Activated T-helper 9 cell treated with anti-CD3 and anti-CD28 coated beads, Interleukin-2, amount 50 U/mL, for 16 hours (primary cell): ENCODE data around the gene NOTO.
"Not testable (repeated sequence)": the region's sequence is repeated elsewhere in the genome, so short reads cannot be mapped to it uniquely, and the experiment has no call there.

Experiments used
- DNase-seq: peaks from one replicate; pipeline ENCODE4 v3.0.0-alpha.2; 2020; ENCODE audit warnings: low read depth

NOTO gene

DNA sequence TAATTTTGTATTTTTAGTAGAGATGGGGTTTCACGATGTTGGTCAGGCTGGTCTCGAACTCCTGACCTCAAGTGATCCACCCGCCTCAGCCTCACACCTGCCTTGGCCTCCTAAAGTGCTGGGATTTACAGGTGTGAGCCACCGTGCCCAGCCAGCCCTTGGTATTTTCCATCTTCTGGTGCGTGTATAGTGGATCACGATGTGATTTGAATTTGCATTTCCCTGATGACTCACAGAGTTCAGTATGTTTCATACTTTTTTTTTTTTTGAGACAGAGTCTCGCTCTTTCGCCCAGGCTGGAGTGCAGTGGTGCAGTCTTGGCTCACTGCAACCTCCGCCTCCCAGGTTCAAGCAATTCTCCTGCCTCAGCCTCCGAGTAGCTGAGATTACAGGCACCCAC, 2.1 kb upstream of the NOTO start:
- not testable (repeated sequence) for DNase-seq

DNA sequence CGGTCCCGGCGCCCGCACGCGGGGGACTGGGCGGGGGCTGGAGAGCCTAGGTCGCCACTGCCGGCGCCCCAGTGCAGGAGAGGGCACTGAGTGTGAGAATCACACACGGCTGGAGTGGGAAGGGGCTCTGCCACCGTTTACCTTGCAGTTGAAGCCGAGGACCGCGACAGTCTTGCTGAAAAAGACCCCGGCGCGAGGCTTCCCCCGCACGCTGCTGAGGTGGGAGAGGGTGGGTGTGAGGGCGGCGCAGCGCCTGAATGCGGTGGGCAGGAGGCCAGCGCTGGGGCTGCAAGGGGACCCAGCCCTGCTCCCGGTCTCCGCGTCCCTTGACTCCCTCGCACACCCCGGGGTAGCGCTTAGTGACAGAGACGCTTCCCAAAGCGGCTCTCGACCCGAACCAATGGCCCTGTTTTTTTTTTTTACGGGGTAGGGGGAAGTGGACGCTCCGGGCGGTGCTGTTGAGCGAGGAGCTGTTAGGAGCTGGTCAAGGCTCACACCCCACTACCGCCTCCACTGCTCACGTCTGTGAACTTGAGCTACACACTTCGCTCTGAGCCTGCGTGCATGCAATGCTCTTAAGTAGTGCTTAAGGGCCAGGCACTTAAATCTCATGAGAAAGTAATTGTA, 794 bp downstream of the NOTO start:
- DNase-seq = no peak

DNA sequence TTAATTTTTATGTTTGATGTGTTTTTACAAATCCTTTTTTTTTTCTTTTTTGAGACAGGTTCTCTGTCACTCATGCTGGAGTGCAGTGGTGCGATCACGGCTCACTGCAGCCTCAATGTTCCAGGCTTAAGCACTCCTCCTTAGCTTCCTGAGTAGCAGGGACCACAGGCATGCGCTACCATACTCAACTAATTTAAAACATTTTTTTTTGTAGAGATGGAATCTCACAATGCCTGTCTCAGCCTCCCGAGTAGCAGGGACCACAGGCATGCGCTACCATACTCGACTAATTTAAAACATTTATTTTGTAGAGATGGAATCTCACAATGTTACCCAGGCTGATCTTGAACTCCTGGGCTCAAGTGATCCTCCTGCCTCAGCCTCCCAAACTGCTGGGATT, 3.2 kb downstream of the NOTO start:
- no peak for DNase-seq

DNA sequence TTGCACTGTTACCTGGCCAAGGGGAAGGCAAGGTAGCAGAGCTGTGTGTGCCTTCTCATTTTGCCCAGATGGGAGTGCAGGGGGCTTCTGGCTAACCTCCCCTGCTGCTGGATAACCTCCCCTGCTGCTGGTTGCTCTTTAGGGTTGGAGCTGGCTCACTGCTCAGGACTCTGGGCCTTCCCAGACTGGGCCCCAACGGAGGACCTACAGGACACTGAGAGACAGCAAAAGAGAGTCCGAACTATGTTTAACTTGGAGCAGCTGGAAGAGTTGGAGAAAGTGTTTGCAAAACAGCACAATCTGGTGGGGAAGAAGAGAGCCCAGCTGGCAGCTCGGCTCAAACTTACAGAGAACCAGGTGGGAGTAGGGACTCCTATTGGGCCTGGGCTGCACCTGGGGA, 5.9 kb downstream of the NOTO start:
- no peak for DNase-seq

DNA sequence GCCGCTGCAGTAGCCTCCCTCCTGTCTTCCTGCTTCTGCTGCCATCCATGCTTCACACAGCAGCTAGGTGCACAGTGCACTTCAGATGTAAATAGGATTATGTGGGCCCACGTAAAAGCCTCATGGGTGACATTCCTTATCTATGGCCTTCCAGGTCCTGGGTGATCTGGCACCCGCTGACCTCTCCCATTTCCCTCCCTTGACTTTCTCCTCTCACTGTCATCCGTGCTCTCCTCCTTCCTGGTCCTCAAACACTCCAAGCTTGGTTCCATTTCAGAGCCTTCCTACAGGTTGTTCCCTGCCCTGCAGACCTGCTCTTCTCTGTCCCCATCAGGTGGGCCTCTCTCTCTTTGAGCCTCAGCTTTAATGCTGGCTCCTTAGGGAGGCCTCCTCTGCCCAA, 7.6 kb downstream of the NOTO start:
- no peak for DNase-seq

DNA sequence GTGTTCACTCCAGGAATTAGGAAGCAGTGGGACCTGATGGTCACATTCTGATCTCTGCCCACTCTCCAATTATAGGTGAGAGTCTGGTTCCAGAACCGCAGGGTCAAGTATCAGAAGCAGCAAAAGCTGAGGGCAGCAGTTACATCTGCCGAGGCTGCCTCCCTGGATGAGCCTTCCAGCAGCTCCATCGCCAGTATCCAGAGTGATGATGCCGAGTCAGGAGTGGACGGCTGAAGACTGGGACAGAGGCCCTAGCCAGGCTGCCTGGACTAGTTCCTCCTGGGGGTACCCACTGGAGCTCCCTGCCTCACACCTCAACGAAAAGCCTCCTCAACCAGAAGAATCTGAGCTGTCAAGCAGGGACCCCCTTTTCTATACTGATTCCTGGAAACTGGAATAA, 8.3 kb downstream of the NOTO start:
- no peak for DNase-seq

DNA sequence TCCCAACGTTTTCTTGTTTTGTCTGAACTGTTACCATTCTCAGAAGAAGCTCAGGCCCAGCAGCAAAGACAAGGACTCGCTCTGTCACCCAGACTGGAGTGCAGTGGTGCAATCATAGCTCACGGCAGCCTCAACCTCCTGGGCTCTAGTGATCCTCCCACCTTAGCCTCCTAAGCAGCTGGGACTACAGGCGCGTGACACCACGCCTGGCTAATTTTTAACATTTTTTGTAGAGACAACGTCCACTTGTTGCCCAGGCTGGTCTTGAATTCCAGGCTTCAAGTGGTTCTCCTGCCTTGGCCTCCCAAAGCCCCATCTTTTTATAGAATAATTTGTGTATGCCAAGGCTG, 9.7 kb downstream of the NOTO start:
- DNase-seq = no peak

DNA sequence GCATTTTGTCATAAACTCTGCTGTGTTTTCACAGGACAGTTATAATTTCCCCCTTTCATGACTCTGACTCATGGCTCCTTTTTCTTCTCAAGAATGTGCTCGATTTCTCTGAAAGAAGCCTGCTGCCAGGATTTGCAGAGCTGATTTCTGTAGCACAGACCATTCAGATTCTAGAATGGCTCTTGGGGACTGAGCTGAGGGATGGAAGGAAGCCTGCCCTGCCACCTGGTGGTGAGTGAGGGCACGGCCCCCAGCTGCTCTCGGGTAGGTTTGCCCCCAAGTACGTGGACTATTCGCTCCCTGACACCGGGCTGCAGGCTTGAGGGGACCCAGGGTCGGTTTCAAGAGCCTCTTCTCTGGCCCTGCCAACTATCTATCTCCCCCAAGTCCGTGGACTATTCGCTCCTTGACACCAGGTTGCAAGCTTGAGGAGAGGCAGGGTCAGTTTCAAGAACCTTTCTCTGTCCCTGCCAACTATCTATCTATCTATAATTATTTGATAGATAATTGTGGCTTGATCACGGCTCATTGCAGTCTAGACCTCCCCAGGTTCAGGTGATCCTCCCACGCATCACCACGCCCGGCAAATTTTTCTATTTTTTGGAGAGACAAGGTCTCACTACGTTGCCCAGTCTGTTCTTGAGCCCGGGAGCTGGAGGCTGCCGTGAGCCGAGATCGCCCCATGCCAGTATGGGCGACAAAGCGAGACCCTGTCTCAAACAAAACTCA, 10.2 kb downstream of the NOTO start:
- DNase-seq = peak; percentile 55

DNA sequence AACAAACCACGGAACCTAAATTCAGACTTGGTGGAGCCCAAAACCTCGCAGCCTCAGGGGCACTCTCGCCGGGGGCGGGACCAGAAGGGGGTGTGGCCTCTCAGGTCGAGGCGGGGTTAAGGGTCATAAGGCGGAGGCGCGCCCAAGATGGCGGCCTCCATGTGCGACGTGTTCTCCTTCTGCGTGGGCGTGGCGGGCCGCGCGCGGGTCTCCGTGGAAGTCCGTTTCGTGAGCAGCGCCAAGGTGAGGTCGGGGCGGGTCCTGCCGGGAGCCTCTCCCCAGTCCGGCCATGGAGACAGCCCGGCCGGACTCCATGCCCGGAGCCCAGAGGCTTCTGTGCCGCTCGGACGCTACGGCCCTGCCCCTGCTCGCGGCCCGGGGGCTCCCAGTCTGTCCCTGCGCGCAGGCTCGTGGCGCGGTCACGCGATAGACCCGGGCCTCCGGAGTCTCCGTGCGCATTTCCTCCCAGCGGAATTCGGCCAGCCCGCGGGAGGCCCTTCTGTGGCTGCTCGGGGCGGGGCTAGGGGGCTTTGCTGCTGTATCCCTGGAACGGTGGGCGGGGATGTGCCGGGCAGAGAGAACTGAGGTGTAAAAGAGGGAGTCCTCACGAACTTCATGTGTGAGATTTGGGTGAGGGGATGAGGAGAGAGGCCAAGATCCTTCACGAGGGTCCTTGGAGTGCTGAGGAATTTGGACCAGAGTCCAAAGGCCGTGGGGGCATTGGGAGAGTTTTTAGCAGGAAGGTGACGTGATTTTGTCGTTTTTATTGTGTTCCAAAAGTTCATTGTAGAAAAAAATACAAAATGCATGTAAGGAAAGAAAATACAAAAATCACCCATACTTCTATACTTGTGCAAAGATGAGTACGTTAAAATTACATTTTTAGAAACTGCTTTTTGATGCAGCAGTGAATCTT, 12.0 kb downstream of the NOTO start, which contains the start of gene SMYD5:
TSS of gene SMYD5 (plus strand) at position 126 of the 916 bp plus-strand sequence. CDS start at position 148, 22 bp downstream.
- DNase-seq = peak; percentile 87

DNA sequence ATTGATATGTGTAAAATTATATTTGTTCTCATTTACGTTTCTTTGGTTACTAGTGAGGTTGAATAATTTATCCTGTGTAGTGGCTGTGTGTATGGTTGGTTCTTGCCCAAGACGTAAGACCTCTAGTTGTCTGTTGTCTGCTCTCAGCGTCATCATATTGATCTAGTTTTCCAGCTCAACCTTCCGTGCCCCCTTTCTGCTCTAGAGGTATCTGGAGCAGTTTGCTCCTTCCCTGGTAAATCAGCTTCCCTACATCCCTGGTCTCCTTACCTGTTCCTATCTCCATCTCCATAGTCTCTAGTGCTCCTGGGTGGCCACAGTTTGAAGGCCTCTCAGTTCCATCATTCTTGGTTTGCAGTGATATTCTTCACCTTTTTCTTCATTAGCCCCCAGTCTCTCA, 12.9 kb downstream of the NOTO start:
- DNase-seq = no peak

DNA sequence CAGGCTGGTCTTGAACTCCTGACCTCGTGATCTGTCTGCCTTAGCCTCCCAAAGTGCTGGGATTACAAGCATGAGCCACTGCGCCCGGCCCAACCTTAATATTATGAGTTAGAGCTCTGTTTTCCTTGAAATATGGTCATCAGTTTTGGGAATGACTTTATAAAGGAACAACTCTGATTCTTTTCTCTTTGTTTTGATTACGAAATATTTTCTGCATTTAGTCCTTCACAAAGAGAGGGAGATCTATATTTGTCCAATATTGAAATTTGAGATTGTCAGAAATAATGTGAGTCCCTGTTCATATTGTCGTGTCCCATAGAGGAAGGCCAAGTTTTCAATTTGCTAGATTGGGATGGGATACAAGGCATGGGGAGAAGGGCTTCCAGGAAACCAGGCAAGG, 14.8 kb downstream of the NOTO start:
- DNase-seq = no peak

DNA sequence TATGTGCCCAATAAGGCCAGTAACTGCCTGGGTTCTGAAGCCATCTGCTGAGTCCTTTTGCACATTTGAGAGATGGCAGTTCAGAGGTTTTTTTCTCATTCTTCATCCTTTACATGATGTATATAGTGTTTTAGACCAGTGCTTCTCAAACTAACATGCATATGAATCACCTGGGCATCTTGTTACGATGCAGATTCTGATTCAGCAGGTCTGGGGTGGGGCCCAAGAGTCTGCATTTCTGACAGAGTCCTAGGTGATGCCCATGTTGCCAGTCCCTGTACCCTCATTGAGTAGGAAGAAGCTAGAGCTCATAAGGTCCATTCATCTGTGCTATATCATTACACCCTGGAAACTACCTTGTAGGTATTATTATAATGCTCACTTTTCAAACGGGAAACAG, 15.5 kb downstream of the NOTO start:
- no peak for DNase-seq

DNA sequence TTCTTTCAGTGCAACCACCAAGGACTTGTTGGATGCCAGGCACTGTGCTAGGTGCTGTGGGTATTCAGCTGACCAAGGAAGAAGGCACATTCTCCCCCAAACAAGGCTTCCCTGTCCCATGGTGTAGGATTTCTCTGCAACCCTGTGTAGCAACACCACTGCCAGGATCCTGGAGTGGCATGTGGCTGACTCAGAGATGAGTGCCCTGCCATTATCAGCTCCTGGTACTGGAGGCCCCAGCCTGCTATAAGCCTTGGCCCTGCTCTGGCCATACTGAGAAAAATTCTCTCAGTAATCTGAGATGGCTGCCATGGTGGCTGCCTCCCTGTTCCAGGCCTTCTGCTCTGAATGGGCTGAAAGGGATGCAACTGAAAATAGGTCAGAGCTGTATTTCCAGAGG, 15.9 kb downstream of the NOTO start:
- no peak for DNase-seq

DNA sequence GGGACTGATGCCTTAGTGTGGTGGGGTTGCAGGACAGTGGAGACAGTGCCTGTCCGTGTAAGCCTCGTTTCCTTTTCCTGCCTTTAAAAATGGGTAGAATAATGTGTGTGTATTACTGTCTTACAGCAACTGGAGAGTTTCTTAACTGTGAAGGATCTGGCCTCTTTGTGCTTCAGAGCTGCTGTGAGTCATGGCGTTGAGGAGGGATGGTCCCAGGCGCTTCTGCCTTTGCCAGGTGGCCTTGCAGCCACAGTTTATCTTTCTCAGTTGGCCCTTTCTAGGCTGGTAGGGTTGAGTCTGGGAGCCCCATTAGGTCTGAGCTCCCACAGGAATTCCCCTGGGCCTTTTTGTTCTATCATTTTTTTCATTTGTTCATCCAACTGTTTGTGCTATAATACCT, 21.4 kb downstream of the NOTO start:
- no peak for DNase-seq

DNA sequence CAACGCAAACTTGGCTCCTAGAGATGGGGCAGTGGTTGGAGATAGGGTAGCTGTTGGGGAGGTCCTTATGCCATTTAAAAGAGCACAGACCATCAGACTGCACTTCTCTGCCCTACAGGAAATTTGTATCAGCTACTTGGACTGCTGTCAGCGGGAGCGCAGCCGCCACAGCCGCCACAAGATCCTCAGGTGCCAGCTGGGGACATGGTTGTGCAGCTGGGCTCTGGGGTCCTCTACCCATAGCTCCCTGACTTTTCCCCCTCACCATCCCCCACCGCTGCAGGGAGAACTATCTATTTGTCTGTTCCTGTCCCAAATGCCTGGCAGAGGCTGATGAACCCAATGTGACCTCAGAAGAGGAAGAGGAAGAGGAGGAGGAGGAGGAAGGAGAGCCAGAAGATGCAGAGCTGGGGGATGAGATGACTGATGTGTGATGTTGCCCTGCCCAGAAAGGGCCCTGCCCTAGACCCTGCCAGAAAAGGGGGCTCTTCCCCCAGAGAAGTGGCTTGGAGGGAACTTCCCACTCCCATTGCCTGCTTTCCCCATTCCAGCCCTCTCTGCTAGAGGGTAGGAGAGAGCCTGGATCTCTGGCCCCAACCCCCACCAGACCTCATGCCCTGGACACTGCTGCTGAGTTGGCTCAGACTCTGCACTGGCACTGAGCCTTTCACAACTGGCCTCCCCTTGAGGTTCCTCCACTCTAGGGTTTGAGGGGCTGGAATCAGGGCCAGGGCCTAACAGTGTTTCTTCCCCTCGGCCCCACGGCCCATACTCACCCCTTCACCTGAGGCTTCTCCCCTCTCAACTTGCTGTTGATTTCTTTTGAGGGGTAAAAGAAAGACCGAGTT, 23.4 kb downstream of the NOTO start:
- no peak for DNase-seq

DNA sequence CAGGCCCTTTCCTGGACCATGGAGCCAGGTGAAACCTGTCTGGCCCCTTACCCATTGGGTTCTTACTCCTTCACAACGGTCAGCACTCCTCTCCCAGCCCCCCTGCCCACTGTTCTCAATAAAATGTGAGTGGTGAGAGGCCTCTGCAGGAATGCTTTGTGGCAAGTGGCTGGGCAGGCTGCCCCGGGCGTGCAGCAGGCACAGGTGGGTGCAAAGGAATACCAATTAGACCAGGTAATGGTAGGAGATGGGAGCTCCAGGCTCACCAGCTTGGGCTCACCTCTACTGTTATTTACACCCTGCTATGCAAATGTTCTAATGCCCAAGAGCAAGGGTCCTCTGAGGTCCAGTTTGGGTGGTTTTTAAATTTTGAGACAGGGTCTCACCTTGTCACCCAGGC, 24.7 kb downstream of the NOTO start:
- no peak for DNase-seq

DNA sequence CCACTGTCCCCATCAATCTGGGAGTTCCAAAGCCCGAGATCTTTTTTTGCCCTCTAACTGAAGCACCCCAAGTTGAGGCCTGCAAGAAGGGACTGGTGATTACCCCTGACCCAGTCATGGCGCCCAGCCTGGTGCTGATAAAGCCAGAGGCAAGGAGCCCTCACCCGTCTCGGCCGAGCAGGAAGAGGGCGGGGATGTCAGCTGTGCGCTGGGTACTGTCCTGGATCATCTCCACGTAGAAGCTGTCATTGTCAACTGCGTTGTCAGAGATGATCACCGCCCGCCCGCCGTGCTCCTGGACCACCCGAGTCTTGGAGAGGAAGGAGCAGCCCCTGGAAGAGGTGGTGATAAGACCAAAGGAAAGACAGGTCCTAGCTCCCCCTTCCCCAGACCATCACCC, 26.3 kb downstream of the NOTO start:
- DNase-seq = no peak

DNA sequence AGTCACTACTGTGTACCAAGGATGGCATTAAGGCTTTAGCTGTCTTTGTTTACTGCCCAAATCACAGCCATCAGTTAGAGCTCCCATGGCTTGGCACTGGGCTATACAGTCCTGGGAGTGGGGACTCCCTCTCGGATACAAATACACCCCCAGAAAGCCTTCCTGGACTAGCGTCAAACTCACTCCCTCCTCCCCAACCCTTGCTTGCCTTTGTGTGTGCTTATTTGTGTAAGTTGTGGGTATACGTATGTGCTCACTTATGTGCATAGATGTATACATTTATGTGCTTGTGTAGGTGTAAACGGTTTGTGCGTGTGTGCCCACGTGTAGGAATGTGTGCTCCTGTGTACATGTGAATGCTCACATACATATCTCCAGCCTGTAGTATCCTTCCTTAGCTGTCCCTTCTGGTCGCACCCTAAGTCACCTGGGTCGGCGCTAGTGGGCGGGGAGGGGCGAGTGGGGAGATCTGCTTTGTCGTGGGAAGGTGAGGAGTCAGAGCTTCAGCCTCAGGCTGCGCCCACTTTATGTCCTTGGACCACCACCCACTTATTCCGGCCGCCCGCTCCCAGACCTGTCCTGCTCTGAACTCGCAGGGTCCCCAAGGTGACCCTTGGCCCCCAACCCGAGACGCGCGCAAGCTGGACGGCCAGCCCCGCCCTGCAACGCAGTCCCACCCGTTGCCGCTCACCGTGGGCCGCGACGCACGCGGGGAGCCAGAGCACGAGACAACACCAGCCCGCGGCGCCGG, 30.2 kb downstream of the NOTO start:
- DNase-seq = no peak

DNA sequence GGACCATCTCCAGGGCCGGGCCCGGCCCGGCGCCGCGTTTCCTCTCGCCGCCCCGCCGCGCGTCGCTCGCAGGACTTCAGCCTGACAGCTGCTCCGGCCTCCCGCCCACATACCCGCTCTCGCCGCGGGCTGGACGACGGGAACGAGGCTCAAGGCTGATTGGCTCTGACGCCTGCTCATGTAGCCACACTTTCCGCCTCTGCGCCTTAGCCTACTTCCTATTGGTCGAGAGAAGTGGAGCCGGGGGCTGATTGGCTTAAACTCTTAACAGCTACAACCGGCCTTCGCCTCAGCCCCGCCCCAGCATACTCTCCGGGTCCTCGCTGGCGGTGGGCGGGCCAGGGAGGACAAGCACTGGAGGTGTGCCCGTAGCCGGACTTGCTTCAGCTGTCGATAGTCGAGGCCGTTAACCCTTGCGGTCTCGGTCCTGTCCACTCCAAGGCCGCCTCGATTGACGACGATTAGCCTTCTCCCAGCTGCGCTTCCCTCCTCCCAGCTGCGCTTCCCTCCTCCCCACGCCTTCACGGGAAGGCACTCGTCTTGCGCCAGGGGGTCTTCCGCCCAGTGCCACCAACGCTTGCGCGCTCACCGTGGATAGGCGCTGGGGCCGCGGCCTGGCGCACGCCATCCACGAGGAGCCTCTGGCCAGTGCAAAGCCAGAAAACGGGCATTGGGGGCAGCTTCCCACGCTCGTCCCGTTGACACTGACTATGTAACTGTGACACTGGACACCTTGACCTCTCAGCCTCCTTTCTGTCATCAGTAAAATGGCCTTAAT, 31.0 kb downstream of the NOTO start, which contains the start of gene PRADC1:
TSS of gene PRADC1 (minus strand) at position 86 of the 778 bp plus-strand sequence. CDS start at position 7, 79 bp downstream.
- DNase-seq = peak; percentile 88
